Effector memory CD8-positive, alpha-beta T cell (primary cell): ENCODE data around the gene RAI1.
A peak's percentile ranks its signal among the peaks of the same experiment; 100 is the strongest.
"Not testable (repeated sequence)": the region's sequence is repeated elsewhere in the genome, so short reads cannot be mapped to it uniquely, and the experiment has no call there.

ENCODE experiments used
- ATAC-seq: fragments of 150-1000 bp; cut with Tn5 transposase; replicated peaks from 2 replicates; pipeline ENCODE4 v1.10.0; 2021; ENCODE audit warnings: mild to moderate bottlenecking, moderate library complexity
- DNase-seq, 3 experiments: peaks; one replicate each; pipeline ENCODE4 v3.0.0; 2021
- H3K27ac Mint-ChIP-seq, 2 donors: one replicate each; pipeline ENCODE4 v1.8.0; 2022; ENCODE audit warnings: mild to moderate bottlenecking in 2 of 2, mixed read lengths in 2 of 2, moderate library complexity in 2 of 2
- H3K27me3 Mint-ChIP-seq, 2 donors: one replicate each; pipeline ENCODE4 v1.8.0; 2022; ENCODE audit warnings: mixed read lengths in 2 of 2
- H3K36me3 Mint-ChIP-seq: one replicate; pipeline ENCODE4 v1.8.0; 2022; ENCODE audit warnings: mild to moderate bottlenecking, moderate library complexity, mixed read lengths; ENCODE audit not compliant: insufficient read depth
- H3K4me1 Mint-ChIP-seq, 2 donors: one replicate each; pipeline ENCODE4 v1.8.0; 2022; ENCODE audit warnings: low read depth in 2 of 2, mixed read lengths in 2 of 2
- H3K4me3 Mint-ChIP-seq, 2 donors: one replicate each; pipeline ENCODE4 v1.8.0; 2022; ENCODE audit warnings: mild to moderate bottlenecking in 2 of 2, mixed read lengths in 2 of 2, moderate library complexity in 2 of 2
- H3K9me3 Mint-ChIP-seq, 2 donors: one replicate each; pipeline ENCODE4 v1.8.0; 2022; ENCODE audit warnings: mixed read lengths in 2 of 2

RAI1 gene

GRCh38 chr17:17679243-17679642 is 2.0 kb upstream of the RAI1 start:
- H3K27me3 Mint-ChIP-seq: no peaks in the 10 kb centered on the region
- H3K4me3 Mint-ChIP-seq: no peak overlapping the region
- H3K27ac Mint-ChIP-seq: no peak overlapping the region
- ATAC-seq (no peak), DNase-seq (no peak)
- peaks cover 30% of the 10 kb centered on the region for H3K36me3 Mint-ChIP-seq
- peaks cover 21 to 27% of the 10 kb centered on the region in 2 donors for H3K4me1 Mint-ChIP-seq
- no peaks in the 10 kb centered on the region for H3K9me3 Mint-ChIP-seq

DNA sequence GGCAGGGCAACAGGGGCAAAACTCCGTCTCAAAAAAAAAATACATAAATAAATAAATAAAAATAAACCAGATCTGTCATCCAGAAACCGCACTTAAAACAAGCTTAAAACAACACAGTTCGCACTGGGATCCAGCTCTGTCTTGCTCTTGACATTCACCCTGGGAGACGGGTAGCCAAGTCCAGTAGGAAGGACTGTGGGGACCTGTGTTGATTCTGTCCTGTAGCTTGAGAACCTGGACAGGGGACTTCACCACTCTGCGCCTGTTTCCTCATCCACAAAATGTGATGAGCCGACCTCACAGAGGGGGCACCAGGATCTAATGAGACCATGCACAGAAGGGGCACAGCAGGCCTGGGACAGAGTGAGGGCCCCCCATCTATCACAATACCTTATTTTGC is 1.5 kb upstream of the RAI1 start:
- Mint-ChIP-seq H3K36me3 (peaks cover 30% of the 10 kb centered on the region), H3K27me3 (no peaks in the 10 kb centered on the region), H3K4me3 (no peak overlapping the region), H3K4me1 (peaks cover 21 to 28% of the 10 kb centered on the region in 2 donors), H3K27ac (no peak overlapping the region), H3K9me3 (no peaks in the 10 kb centered on the region)
- ATAC-seq (no peak), DNase-seq (no peak)

- Mint-ChIP-seq H3K27me3 (no peaks in the 10 kb centered on the region), H3K4me1 (peaks cover 24 to 30% of the 10 kb centered on the region in 2 donors), H3K36me3 (peaks cover 32% of the 10 kb centered on the region), H3K4me3 (peak overlapping the region; percentile 31 to 61), H3K27ac (peak overlapping the region; percentile 23 to 49), H3K9me3 (no peaks in the 10 kb centered on the region)
- no peak for ATAC-seq
- no peak for DNase-seq
Measured at GRCh38 chr17:17680477-17681186, 626 bp upstream of the RAI1 start.

DNA sequence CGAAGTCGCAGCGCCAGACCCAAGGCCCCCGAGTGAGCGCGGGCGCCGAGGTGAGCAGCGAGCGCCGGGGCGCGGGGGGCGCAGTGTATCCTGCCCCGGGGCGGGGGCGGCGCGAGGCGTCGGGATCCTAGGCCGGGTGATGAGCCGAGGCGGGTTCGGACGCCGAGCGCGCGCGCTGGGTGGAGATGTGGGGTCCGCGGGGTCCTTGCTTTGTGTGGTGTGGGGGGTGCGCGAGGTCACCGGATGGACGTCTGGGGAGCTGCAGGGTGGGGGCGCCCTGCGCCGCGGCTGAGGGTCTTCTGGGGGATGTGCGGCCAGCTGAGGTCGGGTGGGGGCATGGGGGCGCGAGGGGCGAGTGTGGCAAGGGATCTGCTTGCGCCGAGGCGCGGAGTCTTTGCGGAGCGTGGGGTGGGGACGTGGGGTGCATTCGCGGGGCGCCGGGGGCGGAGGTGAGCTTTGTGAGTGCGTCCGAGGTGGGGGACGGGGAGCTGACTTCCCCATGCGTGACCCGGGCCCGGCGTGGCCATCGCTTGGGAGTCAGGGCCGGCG is 560 bp downstream of the RAI1 start:
- Mint-ChIP-seq H3K9me3 (no peaks in the 10 kb centered on the region), H3K4me1 (peaks cover 22% of the 10 kb centered on the region in 2 donors), H3K27ac (peak overlapping the region; percentile 91 to 95), H3K4me3 (peak overlapping the region; percentile 87 to 91), H3K27me3 (no peaks in the 10 kb centered on the region), H3K36me3 (peaks cover 26% of the 10 kb centered on the region)
- ATAC-seq: peak; percentile 41
- peak; percentile 23 to 40 (median 37) for DNase-seq

- Mint-ChIP-seq H3K27ac (peak overlapping the region; percentile 91 to 95), H3K9me3 (no peaks in the 10 kb centered on the region), H3K36me3 (peaks cover 26% of the 10 kb centered on the region), H3K4me3 (peak overlapping the region; percentile 87 to 91), H3K4me1 (peaks cover 22 to 25% of the 10 kb centered on the region in 2 donors), H3K27me3 (no peaks in the 10 kb centered on the region)
- peak; percentile 43 for ATAC-seq
- DNase-seq: peak; percentile 39 to 49 (median 47)
Measured at GRCh38 chr17:17682293-17682736, 1.1 kb downstream of the RAI1 start.

DNA sequence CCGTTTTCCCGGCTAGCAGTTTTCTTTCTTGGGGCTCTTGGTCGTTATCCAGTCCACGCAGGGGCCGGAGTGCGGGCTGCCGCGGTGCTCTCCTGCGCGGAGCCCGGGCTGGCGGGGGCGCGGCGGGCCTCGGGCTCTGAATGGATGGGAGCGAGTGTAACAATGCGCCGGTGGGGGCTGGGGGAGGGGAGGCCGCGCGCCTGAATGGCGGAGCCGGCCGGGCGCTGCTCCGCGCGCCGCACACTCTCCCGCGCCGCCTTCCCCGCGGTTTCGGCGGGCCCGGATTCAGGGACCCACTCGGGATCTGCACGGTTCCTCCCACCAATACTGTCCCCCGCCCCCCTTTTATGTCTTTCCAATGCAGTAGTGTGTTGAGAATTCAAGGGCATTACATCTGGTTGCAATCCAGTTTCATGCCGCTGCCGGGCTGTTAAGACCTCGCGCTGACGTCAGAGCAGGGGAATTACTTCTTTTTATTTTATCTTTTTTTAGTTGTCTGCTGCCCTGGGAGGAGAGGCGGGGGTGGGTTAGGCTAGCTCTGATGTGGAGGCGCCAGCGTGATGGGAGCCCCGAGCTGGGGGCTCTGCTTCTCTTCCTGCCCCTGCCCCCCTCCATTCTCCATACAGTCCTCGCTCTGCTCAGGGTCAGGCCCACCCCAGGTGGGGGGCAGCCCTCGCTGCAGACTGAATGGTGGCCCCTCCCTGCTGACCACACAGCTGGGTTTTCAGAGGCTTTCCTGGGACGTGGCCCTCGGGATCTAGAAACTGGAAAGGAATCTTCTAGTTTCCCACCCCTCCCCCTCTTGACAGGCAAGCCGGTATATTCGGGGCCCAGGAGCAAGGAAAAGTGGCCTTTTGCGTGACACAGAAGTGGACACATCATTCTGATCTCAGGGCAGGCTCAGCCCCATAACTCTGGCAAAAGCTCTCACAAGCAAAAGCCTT is 1.8 kb downstream of the RAI1 start:
- Mint-ChIP-seq H3K9me3 (no peaks in the 10 kb centered on the region), H3K36me3 (peaks cover 26% of the 10 kb centered on the region), H3K27ac (peak overlapping the region; percentile 91 to 95), H3K4me1 (peaks cover 22 to 28% of the 10 kb centered on the region in 2 donors), H3K4me3 (peak overlapping the region; percentile 87 to 91), H3K27me3 (no peaks in the 10 kb centered on the region)
- ATAC-seq (peak; percentile 53), DNase-seq (peak; percentile 44 to 52 (median 44))

GRCh38 chr17:17683710-17684365 is 2.6 kb downstream of the RAI1 start:
- Mint-ChIP-seq H3K4me3 (peak overlapping the region; percentile 87 to 91), H3K4me1 (peaks cover 22 to 28% of the 10 kb centered on the region in 2 donors), H3K27me3 (no peaks in the 10 kb centered on the region), H3K36me3 (peaks cover 23% of the 10 kb centered on the region), H3K9me3 (no peaks in the 10 kb centered on the region), H3K27ac (peak overlapping the region; percentile 5 to 95)
- ATAC-seq: no peak
- no peak for DNase-seq

DNA sequence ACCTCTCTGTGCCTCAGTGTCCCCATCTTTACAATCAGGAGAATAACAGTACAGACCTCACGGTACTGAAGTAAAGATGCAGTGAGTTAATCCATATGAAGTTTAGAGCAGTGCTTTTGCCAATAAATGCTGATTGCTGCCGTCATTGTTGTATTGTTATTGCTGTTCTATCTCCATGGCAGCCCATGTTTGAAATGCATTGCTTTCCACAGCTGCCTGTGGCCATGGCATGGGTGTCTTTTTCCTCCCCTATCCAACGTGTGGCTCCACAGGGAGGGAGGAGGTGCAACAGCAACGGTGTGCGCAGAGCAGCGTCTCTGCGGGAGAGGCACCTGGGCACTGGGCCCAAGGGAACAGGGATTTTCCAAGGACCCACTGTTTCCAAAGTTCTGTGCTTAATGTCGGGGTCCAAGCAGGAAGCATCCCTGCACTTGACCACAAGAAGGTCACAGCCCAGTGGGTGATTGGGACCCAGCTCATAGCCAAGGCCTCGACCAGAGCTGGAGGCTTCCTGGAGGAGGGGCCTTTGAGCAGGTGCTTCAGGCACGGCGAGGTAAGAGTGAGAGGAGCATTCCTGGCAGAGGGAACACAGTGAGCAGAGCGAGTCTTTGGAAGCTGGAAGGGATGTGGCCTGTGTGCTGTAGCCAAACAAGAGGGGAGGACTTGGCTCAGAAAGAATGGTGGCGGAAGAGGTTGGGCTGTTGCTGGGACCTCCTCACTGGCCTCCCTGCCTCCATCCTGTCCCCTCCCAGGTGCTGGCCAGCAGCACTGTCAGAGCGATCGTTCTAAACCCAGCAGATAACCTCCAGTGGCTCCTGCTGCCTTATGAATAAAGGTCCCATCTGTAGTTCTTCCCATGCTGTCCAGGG is 3.9 kb downstream of the RAI1 start:
- ATAC-seq: no peak
- no peaks in the 10 kb centered on the region for H3K9me3 Mint-ChIP-seq
- H3K4me1 Mint-ChIP-seq: peaks cover 22 to 28% of the 10 kb centered on the region in 2 donors
- no peak overlapping the region for H3K4me3 Mint-ChIP-seq
- H3K27ac Mint-ChIP-seq: no peak overlapping the region
- no peaks in the 10 kb centered on the region for H3K27me3 Mint-ChIP-seq
- peaks cover 23% of the 10 kb centered on the region for H3K36me3 Mint-ChIP-seq
- DNase-seq: no peak

DNA sequence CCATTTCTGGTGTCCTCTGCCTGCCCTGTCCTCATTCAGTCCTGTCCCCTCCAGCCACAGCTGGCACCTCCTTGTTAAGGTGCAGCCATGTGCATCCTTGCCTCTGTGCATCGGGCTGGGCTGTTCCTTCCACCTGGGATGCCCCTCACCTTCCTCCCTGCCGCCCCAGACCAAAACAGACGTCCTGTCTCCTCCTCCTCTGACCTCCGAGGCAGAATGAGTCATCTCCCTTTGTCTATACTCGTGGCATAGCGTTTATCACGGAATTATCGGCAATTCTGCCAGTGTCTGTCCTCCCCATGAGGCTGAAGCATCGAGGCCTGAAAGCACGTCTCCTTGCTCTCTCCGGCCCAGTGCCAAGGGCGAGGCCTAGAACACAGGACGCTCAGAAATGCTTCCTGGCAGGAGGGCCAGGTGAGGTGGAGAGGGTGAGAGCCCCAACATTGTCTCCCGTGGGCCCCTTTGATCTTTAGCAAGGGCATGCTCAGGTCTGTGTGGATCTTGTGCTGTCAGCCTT is 4.6 kb downstream of the RAI1 start:
- Mint-ChIP-seq H3K36me3 (peaks cover 16% of the 10 kb centered on the region), H3K27me3 (no peaks in the 10 kb centered on the region), H3K9me3 (no peaks in the 10 kb centered on the region), H3K27ac (no peak overlapping the region), H3K4me1 (peaks cover 20 to 31% of the 10 kb centered on the region in 2 donors), H3K4me3 (no peak overlapping the region)
- ATAC-seq (no peak), DNase-seq (no peak)

GRCh38 chr17:17689312-17689711 is 8.1 kb downstream of the RAI1 start:
- Mint-ChIP-seq H3K27ac (no peak overlapping the region), H3K36me3 (peaks cover 28% of the 10 kb centered on the region)

GRCh38 chr17:17690233-17690632 is 9.0 kb downstream of the RAI1 start:
- ATAC-seq, H3K9me3 Mint-ChIP-seq, H3K4me3 Mint-ChIP-seq, H3K27me3 Mint-ChIP-seq, DNase-seq: not testable (repeated sequence)
- H3K27ac Mint-ChIP-seq: peak overlapping the region in 1 of 2 donors; percentile 54
- H3K4me1 Mint-ChIP-seq: peaks cover 32 to 45% of the 10 kb centered on the region in 2 donors
- peaks cover 33% of the 10 kb centered on the region for H3K36me3 Mint-ChIP-seq

More at GRCh38 chr17:17689312-17689711, 8.1 kb downstream of the RAI1 start:
- H3K27me3 Mint-ChIP-seq: no peaks in the 10 kb centered on the region
- no peak overlapping the region for H3K4me3 Mint-ChIP-seq
- no peak for DNase-seq
- peaks cover 33 to 43% of the 10 kb centered on the region in 2 donors for H3K4me1 Mint-ChIP-seq
- H3K9me3 Mint-ChIP-seq: no peaks in the 10 kb centered on the region
- ATAC-seq: no peak
